Thoracic aorta (tissue), 2 donors: ENCODE data around the gene HECW1. TPM values are rescaled to one million over a fixed set of nuclear protein-coding genes. Genes with fewer than 3 reads are reported as not detected.

Experiments
- ATAC-seq: fragments of 150-250 bp; one replicate; pipeline ENCODE4 v1.8.0; 2017; ENCODE audit warnings: low read depth; ENCODE audit not compliant: insufficient number of reproducible peaks, low FRiP score
- DNase-seq: peaks from one replicate; pipeline ENCODE4 v3.0.0-alpha.2; 2020; ENCODE audit warnings: low spot score
- H3K27ac ChIP-seq, 2 donors: fragments of 200-600 bp; sonication (generic); 1 replicate in 1 of 2; 2 replicates in 1 of 2; pipeline ENCODE4 v1.5.1; 2016; ENCODE audit warnings: mild to moderate bottlenecking in 2 of 2, moderate library complexity in 2 of 2
- H3K27me3 ChIP-seq: fragments of 200-600 bp; sonication (generic); replicated peaks from 2 replicates; pipeline ENCODE4 v1.6.0; 2016; ENCODE audit warnings: mild to moderate bottlenecking; ENCODE audit not compliant: insufficient read depth
- H3K36me3 ChIP-seq: fragments of 200-600 bp; sonication (generic); one replicate; pipeline ENCODE4 v1.5.1; 2016
- H3K4me1 ChIP-seq, 2 donors: fragments of 200-600 bp; sonication (generic); 1 replicate in 1 of 2; 2 replicates in 1 of 2; pipeline versions ENCODE4 v1.5.1 to v1.6.0; 2016; ENCODE audit warnings: low read depth in 2 of 2, mild to moderate bottlenecking in 1 of 2; ENCODE audit not compliant: control insufficient read depth in 1 of 2
- H3K4me3 ChIP-seq: fragments of 200-600 bp; sonication (generic); 2 replicates; pipeline ENCODE4 v1.5.1; 2016; ENCODE audit warnings: mild to moderate bottlenecking
- H3K9me3 ChIP-seq: fragments of 200-600 bp; sonication (generic); 2 replicates; pipeline ENCODE4 v1.5.1; 2016
- total RNA-seq, 2 donors: library from RNA; depleted of rRNA; stranded (reverse); fragments of >200 nt; gene quantifications; one replicate each; pipeline versions ENCODE4 v1.1.0 to v1.2.3, GENCODE V29; 2016
- TF ChIP-seq, protein P1 (sequence below): fragments of 200-600 bp; sonication (generic); IDR thresholded peaks from one replicate; pipeline ENCODE4 v1.5.1; 2019; ENCODE audit warnings: antibody characterized with exemption

Gene HECW1
- total RNA-seq, 2 donors from 2014 or later: 0.28 to 2.3 TPM

DNA sequence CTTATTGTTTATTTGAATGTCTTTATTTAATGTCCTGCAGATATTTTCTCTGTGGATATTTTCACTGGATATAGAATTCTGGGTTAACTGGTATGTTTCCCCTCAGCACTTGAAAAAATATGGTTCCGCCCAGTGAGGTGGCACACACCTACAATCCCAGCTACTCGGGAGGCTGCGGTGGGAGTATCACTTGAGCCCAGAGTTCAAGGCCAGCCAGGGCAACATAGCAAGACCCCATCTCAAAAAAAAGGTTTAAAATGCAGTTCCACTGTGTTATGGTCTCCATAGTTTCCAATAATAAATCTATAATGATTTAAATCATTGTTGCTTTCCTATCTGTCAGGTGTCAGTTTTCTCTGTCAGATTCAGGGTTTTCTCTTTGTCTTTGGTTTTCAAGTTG lies 305.0 kb downstream of the HECW1 start:
- TF ChIP-seq, protein P1, sequence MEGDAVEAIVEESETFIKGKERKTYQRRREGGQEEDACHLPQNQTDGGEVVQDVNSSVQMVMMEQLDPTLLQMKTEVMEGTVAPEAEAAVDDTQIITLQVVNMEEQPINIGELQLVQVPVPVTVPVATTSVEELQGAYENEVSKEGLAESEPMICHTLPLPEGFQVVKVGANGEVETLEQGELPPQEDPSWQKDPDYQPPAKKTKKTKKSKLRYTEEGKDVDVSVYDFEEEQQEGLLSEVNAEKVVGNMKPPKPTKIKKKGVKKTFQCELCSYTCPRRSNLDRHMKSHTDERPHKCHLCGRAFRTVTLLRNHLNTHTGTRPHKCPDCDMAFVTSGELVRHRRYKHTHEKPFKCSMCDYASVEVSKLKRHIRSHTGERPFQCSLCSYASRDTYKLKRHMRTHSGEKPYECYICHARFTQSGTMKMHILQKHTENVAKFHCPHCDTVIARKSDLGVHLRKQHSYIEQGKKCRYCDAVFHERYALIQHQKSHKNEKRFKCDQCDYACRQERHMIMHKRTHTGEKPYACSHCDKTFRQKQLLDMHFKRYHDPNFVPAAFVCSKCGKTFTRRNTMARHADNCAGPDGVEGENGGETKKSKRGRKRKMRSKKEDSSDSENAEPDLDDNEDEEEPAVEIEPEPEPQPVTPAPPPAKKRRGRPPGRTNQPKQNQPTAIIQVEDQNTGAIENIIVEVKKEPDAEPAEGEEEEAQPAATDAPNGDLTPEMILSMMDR: no peak
- no peaks in the 10 kb centered on the region for H3K4me1 ChIP-seq
- no peak for DNase-seq
- H3K27me3 ChIP-seq: no peaks in the 10 kb centered on the region
- H3K36me3 ChIP-seq: no peaks in the 10 kb centered on the region
- H3K9me3 ChIP-seq: no peaks in the 10 kb centered on the region
- H3K27ac ChIP-seq: no peak overlapping the region
- no peak overlapping the region for H3K4me3 ChIP-seq
- no peak for ATAC-seq

DNA sequence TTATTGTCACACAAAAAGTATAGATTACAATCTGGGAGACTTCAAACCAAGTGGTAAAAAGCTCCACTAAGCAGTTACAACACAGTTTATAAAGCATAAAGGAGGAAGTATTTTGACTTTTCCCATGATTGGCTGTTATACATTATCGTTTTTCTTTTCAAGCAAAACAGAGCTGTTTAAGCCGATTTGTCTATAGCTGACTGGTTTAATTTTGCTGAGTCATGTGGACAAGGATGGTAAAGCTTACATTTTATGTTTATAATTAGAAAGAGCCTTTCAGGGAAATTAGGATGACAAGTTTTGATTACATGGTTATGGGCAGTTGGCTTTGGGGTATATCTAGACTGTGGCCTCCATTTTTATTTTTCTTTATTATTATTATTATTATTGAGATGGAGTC lies 318.0 kb downstream of the HECW1 start:
- no peaks in the 10 kb centered on the region for H3K9me3 ChIP-seq
- no peaks in the 10 kb centered on the region for H3K27me3 ChIP-seq
- H3K36me3 ChIP-seq: no peaks in the 10 kb centered on the region
- no peak overlapping the region for H3K27ac ChIP-seq
- H3K4me3 ChIP-seq: no peak overlapping the region
- TF ChIP-seq, protein P1: no peak
- ATAC-seq: no peak
- DNase-seq: no peak
- no peaks in the 10 kb centered on the region for H3K4me1 ChIP-seq

DNA sequence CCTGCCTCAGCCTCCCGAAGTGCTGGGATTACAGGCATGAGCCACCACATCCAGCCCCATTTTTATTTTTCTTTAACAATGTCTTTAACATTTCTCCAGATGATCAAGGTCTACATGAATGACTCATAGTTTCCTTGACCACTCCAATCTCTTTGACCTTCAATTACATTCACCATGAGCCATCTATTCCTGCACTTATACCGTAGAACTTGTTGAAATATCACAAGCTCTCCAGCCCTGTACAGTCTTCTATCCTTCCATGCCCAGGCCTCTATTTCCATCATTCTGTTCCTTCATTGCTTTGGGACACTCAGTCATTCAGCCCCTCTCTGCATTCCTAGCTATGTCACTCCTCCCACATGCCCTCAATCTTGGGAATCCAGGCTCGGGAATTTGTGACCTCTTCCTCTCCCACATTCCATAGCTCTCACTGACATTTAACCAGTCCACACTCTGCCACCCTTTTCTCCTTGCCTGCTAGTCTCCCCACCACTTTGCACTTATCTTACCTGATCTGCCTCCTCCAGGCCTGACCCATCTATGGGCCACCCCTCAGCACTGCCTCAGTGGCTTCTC lies 318.7 kb downstream of the HECW1 start:
- H3K36me3 ChIP-seq: no peaks in the 10 kb centered on the region
- no peak for DNase-seq
- no peak overlapping the region for H3K27ac ChIP-seq
- H3K27me3 ChIP-seq: no peaks in the 10 kb centered on the region
- TF ChIP-seq, protein P1: no peak
- H3K4me3 ChIP-seq: no peak overlapping the region
- no peak for ATAC-seq
- no peaks in the 10 kb centered on the region for H3K4me1 ChIP-seq
- H3K9me3 ChIP-seq: no peaks in the 10 kb centered on the region

DNA sequence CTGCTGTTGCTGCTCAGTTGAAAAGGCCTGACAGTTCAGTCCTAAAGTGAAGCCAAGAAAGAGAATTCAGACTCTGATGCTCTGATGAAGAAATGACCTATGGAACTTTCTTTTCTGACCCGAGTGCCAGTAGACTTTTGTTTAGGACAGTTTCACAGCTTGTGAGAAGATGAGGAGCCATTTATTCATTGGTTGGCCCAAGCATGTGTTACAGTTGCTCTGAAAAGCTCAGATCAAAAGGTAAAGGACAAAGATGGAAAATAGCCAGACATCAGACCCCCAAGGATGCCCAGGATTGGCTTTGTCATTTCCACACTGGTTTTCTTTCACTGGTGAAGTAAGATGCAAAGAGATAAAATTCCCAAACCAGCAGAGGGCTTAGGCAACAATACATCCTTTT lies 321.2 kb downstream of the HECW1 start:
- H3K36me3 ChIP-seq: no peaks in the 10 kb centered on the region
- ATAC-seq (no peak), DNase-seq (no peak)
- no peaks in the 10 kb centered on the region for H3K4me1 ChIP-seq
- no peaks in the 10 kb centered on the region for H3K9me3 ChIP-seq
- TF ChIP-seq, protein P1: no peak
- H3K27ac ChIP-seq: no peak overlapping the region
- no peaks in the 10 kb centered on the region for H3K27me3 ChIP-seq
- H3K4me3 ChIP-seq: no peak overlapping the region

DNA sequence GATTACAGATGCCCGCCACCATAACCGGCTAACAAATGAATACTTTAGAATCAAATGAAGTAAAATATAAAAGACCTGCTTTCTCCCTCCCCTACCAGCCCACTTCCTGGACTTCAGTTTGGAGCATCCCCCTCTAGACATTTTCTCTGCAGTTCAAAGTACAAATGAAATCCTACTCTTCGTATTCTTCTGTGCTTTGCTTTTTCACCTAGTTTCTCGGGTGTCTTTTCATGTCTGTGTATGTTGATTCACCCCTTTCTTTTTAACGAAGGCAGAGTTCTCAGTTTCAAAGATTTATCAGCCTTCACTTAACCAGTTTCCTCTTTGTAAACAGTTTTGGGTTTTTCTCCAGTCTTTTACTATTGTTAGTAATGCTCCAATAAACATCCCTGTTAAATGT lies 324.6 kb downstream of the HECW1 start:
- no peak overlapping the region for H3K27ac ChIP-seq
- TF ChIP-seq, protein P1: no peak

More for the DNA sequence above, 324.6 kb downstream of the HECW1 start:
- DNase-seq (no peak), ATAC-seq (no peak)
- H3K4me1 ChIP-seq: no peaks in the 10 kb centered on the region
- H3K9me3 ChIP-seq: no peaks in the 10 kb centered on the region
- H3K36me3 ChIP-seq: no peaks in the 10 kb centered on the region
- H3K4me3 ChIP-seq: no peak overlapping the region
- no peaks in the 10 kb centered on the region for H3K27me3 ChIP-seq
